HEK293 (cell line): ENCODE measurements around the gene DGKB.

Source experiments
- CTCF ChIA-PET: fragments of 350-600 bp; formaldehyde crosslinking; extraction: SDS; loops from one replicate; lab custom pipeline; 2021; ENCODE audit warnings: antibody characterized with exemption; lab: Yijun Ruan, JAX
- POLR2A ChIA-PET: fragments of 300-600 bp; formaldehyde crosslinking; extraction: SDS; loops from one replicate; lab custom pipeline; 2020; ENCODE audit warnings: antibody characterized with exemption, inconsistent platforms; lab: Yijun Ruan, JAX
- H3K27ac ChIP-seq: fragments of 200-500 bp; sonication (Bioruptor generic); 2 replicates; pipeline ENCODE4 v1.5.1; 2014; ENCODE audit warnings: low read depth, low read length, control low read depth, inconsistent platforms; ENCODE audit errors: extremely low read depth
- H3K36me3 ChIP-seq, 2 experiments: fragments of 200-500 bp in 1 of 2; sonication (Bioruptor generic) in 1 of 2; 1 replicate in 1 of 2; 2 replicates in 1 of 2; pipeline ENCODE4 v1.5.1; 2014 to 2017; ENCODE audit warnings: inconsistent platforms in 2 of 2, low read length in 2 of 2; ENCODE audit not compliant: control insufficient read depth in 2 of 2, insufficient read depth in 1 of 2
- H3K4me1 ChIP-seq: fragments of 200-500 bp; sonication (Bioruptor generic); 2 replicates; pipeline ENCODE4 v1.5.1; 2014; ENCODE audit warnings: mild to moderate bottlenecking, low read length, inconsistent platforms; ENCODE audit not compliant: control insufficient read depth, insufficient read depth
- H3K4me3 ChIP-seq: 2 replicates; pipeline ENCODE4 v1.5.1; 2011; ENCODE audit warnings: low read depth, mild to moderate bottlenecking, control low read depth, low read length, moderate library complexity
- H3K9me3 ChIP-seq: fragments of 200-500 bp; sonication (Bioruptor generic); 2 replicates; pipeline ENCODE4 v1.5.1; 2014; ENCODE audit warnings: low read depth, low read length, inconsistent platforms; ENCODE audit not compliant: control insufficient read depth, insufficient read depth
- BCL11B ChIP-seq: fragments of 450-650 bp; formaldehyde crosslinking; IDR thresholded peaks from 2 replicates; pipeline ENCODE4 v1.5.1; 2016; ENCODE audit warnings: low read depth, missing biosample characterization, missing genetic modification characterization
- GLI4 ChIP-seq: fragments of 450-650 bp; formaldehyde crosslinking; IDR thresholded peaks from 2 replicates; pipeline ENCODE4 v1.5.1; 2016; ENCODE audit warnings: missing biosample characterization, missing genetic modification characterization
- KLF10 ChIP-seq: fragments of 450-650 bp; IDR thresholded peaks from 2 replicates; pipeline ENCODE4 v1.5.1; 2018; ENCODE audit warnings: missing biosample characterization, mild to moderate bottlenecking, missing genetic modification characterization
- RBAK ChIP-seq: fragments of 450-650 bp; formaldehyde crosslinking; IDR thresholded peaks from 2 replicates; pipeline ENCODE4 v1.5.1; 2016; ENCODE audit warnings: missing biosample characterization, missing genetic modification characterization
- SP7 ChIP-seq: fragments of 450-650 bp; formaldehyde crosslinking; IDR thresholded peaks from 2 replicates; pipeline ENCODE4 v1.5.1; 2016; ENCODE audit warnings: missing biosample characterization, missing genetic modification characterization
- TCF7L2 ChIP-seq: IDR thresholded peaks from 2 replicates; pipeline ENCODE4 v1.6.1; 2011; ENCODE audit warnings: low read depth, mild to moderate bottlenecking, inconsistent platforms, low read length, moderate library complexity, borderline replicate concordance
- ZBTB1 ChIP-seq: fragments of 450-650 bp; formaldehyde crosslinking; IDR thresholded peaks from 2 replicates; pipeline ENCODE4 v1.5.1; 2016; ENCODE audit warnings: missing biosample characterization, missing genetic modification characterization
- ZEB2 ChIP-seq: fragments of 450-650 bp; formaldehyde crosslinking; IDR thresholded peaks from 2 replicates; pipeline ENCODE4 v1.5.1; 2016; ENCODE audit warnings: missing biosample characterization, missing genetic modification characterization
- ZNF140 ChIP-seq: fragments of 450-650 bp; formaldehyde crosslinking; IDR thresholded peaks from 2 replicates; pipeline ENCODE4 v1.5.1; 2016; ENCODE audit warnings: missing biosample characterization, missing genetic modification characterization
- ZNF169 ChIP-seq: fragments of 450-650 bp; formaldehyde crosslinking; IDR thresholded peaks from 2 replicates; pipeline ENCODE4 v1.5.1; 2016; ENCODE audit warnings: missing biosample characterization, missing genetic modification characterization
- ZNF2 ChIP-seq: fragments of 450-650 bp; formaldehyde crosslinking; IDR thresholded peaks from 2 replicates; pipeline ENCODE4 v1.5.1; 2016; ENCODE audit warnings: missing biosample characterization, missing genetic modification characterization
- ZNF211 ChIP-seq: fragments of 450-650 bp; formaldehyde crosslinking; IDR thresholded peaks from 2 replicates; pipeline ENCODE4 v1.5.1; 2016; ENCODE audit warnings: low read depth, missing biosample characterization, missing genetic modification characterization
- ZNF280C ChIP-seq: fragments of 450-650 bp; formaldehyde crosslinking; IDR thresholded peaks from 2 replicates; pipeline ENCODE4 v1.5.1; 2016; ENCODE audit warnings: missing biosample characterization, missing genetic modification characterization
- ZNF311 ChIP-seq: fragments of 450-650 bp; formaldehyde crosslinking; IDR thresholded peaks from 2 replicates; pipeline ENCODE4 v1.5.1; 2017; ENCODE audit warnings: missing biosample characterization, missing genetic modification characterization, borderline replicate concordance
- ZNF398 ChIP-seq: fragments of 450-650 bp; formaldehyde crosslinking; IDR thresholded peaks from 2 replicates; pipeline ENCODE4 v1.5.1; 2017; ENCODE audit warnings: missing biosample characterization, missing genetic modification characterization
- ZNF529 ChIP-seq: fragments of 450-650 bp; formaldehyde crosslinking; IDR thresholded peaks from 2 replicates; pipeline ENCODE4 v1.5.1; 2017; ENCODE audit warnings: missing genetic modification characterization, missing biosample characterization; ENCODE audit not compliant: insufficient replicate concordance
- ZNF530 ChIP-seq: fragments of 450-650 bp; formaldehyde crosslinking; IDR thresholded peaks from 2 replicates; pipeline ENCODE4 v1.5.1; 2016; ENCODE audit warnings: low read depth, missing biosample characterization, missing genetic modification characterization
- ZNF544 ChIP-seq: fragments of 450-650 bp; formaldehyde crosslinking; IDR thresholded peaks from 2 replicates; pipeline ENCODE4 v1.5.0; 2017; ENCODE audit warnings: missing biosample characterization, missing genetic modification characterization
- ZNF610 ChIP-seq: fragments of 450-650 bp; formaldehyde crosslinking; IDR thresholded peaks from 2 replicates; pipeline ENCODE4 v1.5.1; 2016; ENCODE audit warnings: missing biosample characterization, missing genetic modification characterization, borderline replicate concordance
- ZNF624 ChIP-seq: fragments of 450-650 bp; formaldehyde crosslinking; IDR thresholded peaks from 2 replicates; pipeline ENCODE4 v1.5.1; 2017; ENCODE audit warnings: missing biosample characterization, missing genetic modification characterization
- ZNF629 ChIP-seq: fragments of 450-650 bp; formaldehyde crosslinking; IDR thresholded peaks from 2 replicates; pipeline ENCODE4 v1.5.1; 2017; ENCODE audit warnings: missing biosample characterization, missing genetic modification characterization
- ZNF660 ChIP-seq: fragments of 450-650 bp; IDR thresholded peaks from 2 replicates; pipeline ENCODE4 v1.5.1; 2018; ENCODE audit warnings: missing biosample characterization, mild to moderate bottlenecking, missing genetic modification characterization
- ZNF692 ChIP-seq: fragments of 450-650 bp; formaldehyde crosslinking; IDR thresholded peaks from 2 replicates; pipeline ENCODE4 v1.5.1; 2016; ENCODE audit warnings: missing biosample characterization, missing genetic modification characterization
- ZNF830 ChIP-seq: fragments of 450-650 bp; IDR thresholded peaks from 2 replicates; pipeline ENCODE4 v1.5.0; 2018; ENCODE audit warnings: missing biosample characterization, missing genetic modification characterization, low read depth, mild to moderate bottlenecking, moderate library complexity
- ZNF843 ChIP-seq: fragments of 450-650 bp; formaldehyde crosslinking; IDR thresholded peaks from 2 replicates; pipeline ENCODE4 v1.5.1; 2016; ENCODE audit warnings: missing biosample characterization, missing genetic modification characterization
- TF ChIP-seq, protein P1 (sequence below): fragments of 450-650 bp; formaldehyde crosslinking; IDR thresholded peaks from 2 replicates; pipeline ENCODE4 v1.5.0; 2017; ENCODE audit warnings: missing biosample characterization, missing genetic modification characterization, borderline replicate concordance

DGKB gene

GRCh38 chr7:14908697-14909096 lies 6.1 kb upstream of the DGKB start:
- Histone ChIP-seq H3K4me1 (no peaks in the 10 kb centered on the region), H3K27ac (no peak overlapping the region), H3K4me3 (no peak overlapping the region), H3K36me3 (no peaks in the 10 kb centered on the region), H3K9me3 (no peaks in the 10 kb centered on the region)
- ChIA-PET CTCF (no interaction called here), POLR2A (no interaction called here)
- TF ChIP-seq ZNF398 (tag by site-specific recombination) (no peak), ZNF610 (tag by site-specific recombination) (no peak), RBAK (tag by site-specific recombination) (no peak), ZNF660 (tag by site-specific recombination) (no peak), TCF7L2 (no peak), ZBTB1 (no peak), ZNF211 (tag by site-specific recombination) (no peak), ZEB2 (tag by site-specific recombination) (no peak), ZNF843 (no peak), KLF10 (tag by site-specific recombination) (no peak)

DNA sequence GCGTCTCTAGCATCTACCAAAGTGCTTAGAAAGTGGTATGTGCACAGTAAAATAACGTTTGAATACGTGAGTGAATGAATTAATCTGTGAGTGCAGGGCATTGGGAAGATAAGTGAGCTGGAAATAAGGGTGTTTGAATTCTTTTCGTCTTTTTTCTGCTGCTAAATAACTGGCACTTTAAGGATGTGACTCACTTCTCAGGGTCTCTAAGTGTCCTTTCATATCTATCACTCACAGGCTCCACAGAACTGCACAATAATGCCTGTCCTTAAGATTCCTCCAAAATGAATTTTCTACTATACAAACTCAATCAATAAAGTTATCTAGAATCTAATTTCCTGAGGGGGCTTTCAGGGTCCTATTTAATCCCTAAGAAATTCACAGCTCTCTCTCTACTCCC lies 3.2 kb upstream of the DGKB start:
- Histone ChIP-seq H3K9me3 (no peaks in the 10 kb centered on the region), H3K36me3 (no peaks in the 10 kb centered on the region), H3K4me3 (no peak overlapping the region), H3K27ac (no peak overlapping the region), H3K4me1 (no peaks in the 10 kb centered on the region)
- ChIA-PET CTCF (no interaction called here), POLR2A (no interaction called here)
- TF ChIP-seq, protein P1, sequence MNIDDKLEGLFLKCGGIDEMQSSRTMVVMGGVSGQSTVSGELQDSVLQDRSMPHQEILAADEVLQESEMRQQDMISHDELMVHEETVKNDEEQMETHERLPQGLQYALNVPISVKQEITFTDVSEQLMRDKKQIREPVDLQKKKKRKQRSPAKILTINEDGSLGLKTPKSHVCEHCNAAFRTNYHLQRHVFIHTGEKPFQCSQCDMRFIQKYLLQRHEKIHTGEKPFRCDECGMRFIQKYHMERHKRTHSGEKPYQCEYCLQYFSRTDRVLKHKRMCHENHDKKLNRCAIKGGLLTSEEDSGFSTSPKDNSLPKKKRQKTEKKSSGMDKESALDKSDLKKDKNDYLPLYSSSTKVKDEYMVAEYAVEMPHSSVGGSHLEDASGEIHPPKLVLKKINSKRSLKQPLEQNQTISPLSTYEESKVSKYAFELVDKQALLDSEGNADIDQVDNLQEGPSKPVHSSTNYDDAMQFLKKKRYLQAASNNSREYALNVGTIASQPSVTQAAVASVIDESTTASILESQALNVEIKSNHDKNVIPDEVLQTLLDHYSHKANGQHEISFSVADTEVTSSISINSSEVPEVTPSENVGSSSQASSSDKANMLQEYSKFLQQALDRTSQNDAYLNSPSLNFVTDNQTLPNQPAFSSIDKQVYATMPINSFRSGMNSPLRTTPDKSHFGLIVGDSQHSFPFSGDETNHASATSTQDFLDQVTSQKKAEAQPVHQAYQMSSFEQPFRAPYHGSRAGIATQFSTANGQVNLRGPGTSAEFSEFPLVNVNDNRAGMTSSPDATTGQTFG (tag by site-specific recombination), result no peak
- TF ChIP-seq ZNF544 (tag by site-specific recombination), result no peak
- no peak for TF ChIP-seq ZNF311 (tag by site-specific recombination)
- no peak for TF ChIP-seq ZNF629 (tag by site-specific recombination)
- TF ChIP-seq ZNF280C (tag by site-specific recombination), result no peak
- no peak for TF ChIP-seq ZNF830 (tag by site-specific recombination)
- no peak for TF ChIP-seq ZNF624 (tag by site-specific recombination)
- no peak for TF ChIP-seq ZNF530
- TF ChIP-seq KLF10 (tag by site-specific recombination), result no peak
- no peak for TF ChIP-seq ZNF140 (tag by site-specific recombination)
- no peak for TF ChIP-seq ZNF169 (tag by site-specific recombination)
- TF ChIP-seq BCL11B (tag by site-specific recombination), result no peak
- no peak for TF ChIP-seq ZBTB1
- TF ChIP-seq ZNF692 (tag by site-specific recombination), result no peak
- no peak for TF ChIP-seq ZNF2 (tag by site-specific recombination)
- TF ChIP-seq SP7 (tag by site-specific recombination), result no peak
- TF ChIP-seq GLI4 (tag by site-specific recombination), result no peak
- no peak for TF ChIP-seq ZNF529 (tag by site-specific recombination)
